ENCODE measurements around the gene HPS1.

DNA sequence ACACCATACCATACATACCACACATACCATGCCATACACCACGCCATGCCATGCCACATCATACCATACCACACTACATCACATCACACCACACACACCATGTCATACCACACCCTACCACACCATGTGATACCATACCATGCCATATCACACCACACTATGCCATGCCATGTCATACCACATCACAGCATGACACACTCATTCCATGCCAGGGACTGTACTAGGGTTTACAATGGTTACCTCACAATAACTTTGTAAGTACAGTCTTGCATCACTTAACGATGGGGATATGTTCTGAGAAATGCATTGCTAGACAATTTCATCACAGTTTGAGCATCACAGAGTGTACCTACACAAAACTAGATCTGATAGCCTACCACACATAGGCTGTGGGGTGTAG, 46.3 kb downstream of the HPS1 start:
- TF ChIP-seq CTCF (IDR thresholded peaks at IDR 0.05) (no peak), POLR2A (IDR thresholded peaks at IDR 0.05) (no peak)

Measured in esophagus squamous epithelium (tissue), 4 donors.